GM19372 (cell line): ENCODE data around the gene PPARG.

ENCODE experiments used
- ATAC-seq: cut with Tn5 transposase; IDR thresholded peaks from one replicate; pipeline ENCODE4 v1.9.1; 2021; ENCODE audit warnings: mild to moderate bottlenecking, low read depth, moderate library complexity; ENCODE audit not compliant: unreplicated experiment

Gene PPARG

GRCh38 chr3:12308517-12308916, 19.6 kb downstream of the PPARG start:
- no peak for ATAC-seq

- no peak for ATAC-seq
Measured at GRCh38 chr3:12309716-12310115, 20.8 kb downstream of the PPARG start.

GRCh38 chr3:12312010-12312409, 23.1 kb downstream of the PPARG start:
- no peak for ATAC-seq

DNA sequence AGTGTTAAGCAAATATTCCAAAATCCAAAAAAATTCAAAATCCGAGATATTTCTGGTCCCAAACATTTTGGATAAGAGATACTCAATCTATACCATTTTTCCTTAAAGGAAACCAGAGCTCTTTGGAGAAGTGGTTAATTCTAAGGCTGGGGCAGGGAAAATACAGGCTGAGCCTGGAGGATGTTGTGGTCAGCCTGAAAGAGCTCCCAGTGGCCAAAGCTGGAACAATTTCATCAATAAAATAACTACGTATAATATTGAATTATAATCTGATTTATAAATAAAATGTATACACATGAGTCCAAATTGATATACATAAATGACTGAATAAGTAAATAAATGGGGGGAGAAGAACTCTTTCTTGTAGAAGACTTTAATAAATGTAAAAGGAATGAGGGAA, 24.6 kb downstream of the PPARG start:
- no peak for ATAC-seq

- peak; percentile 36 for ATAC-seq
Measured at GRCh38 chr3:12316253-12316652, 27.4 kb downstream of the PPARG start.

DNA sequence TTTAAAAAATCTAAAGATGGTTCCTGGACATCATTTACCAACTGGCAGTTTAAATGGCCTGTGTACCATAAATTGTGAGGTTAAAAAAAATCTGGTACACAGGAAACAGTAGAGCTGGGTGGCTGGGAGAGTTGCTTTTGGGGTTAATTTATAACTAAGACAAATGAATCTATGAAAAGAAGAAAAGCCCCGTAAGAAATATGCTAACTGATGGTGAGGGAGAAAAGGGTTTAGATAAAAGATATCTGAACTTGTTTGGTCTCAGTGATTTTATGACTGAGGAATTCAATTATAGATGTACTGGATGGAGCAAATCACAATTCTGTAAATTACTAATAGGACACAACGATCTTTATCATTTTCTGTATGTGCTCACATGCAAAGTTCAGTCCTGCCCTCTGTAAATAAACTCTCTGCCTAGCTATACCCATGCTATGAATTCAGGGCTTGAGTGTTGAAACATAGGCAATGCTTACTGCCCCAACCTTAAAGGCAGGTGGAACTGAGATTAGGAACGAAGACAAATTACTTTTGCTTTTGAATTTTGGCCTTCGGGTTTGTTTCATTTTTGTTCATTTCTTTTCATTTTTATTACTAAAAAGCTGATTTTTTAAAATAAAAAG, 28.0 kb downstream of the PPARG start:
- peak; percentile 73 for ATAC-seq

DNA sequence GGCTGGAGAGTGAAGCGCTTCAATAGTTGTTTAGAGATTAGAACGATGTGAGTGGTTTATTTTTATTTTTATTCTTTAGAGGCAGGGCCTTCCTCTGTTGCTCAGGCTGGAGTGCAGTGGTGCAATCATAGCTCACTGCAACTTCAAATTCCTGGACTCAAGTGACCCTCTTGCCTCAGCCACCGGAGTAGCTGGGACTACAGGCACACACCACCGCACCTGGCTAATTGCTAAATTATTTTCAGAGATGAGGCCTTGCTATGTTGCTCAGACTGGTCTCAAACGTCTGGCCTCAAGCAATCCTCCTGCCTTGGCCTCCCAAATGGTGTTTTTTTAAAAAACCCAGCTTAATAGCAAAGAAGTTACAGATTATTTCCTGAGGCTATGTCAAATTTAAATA, 29.0 kb downstream of the PPARG start:
- no peak for ATAC-seq

DNA sequence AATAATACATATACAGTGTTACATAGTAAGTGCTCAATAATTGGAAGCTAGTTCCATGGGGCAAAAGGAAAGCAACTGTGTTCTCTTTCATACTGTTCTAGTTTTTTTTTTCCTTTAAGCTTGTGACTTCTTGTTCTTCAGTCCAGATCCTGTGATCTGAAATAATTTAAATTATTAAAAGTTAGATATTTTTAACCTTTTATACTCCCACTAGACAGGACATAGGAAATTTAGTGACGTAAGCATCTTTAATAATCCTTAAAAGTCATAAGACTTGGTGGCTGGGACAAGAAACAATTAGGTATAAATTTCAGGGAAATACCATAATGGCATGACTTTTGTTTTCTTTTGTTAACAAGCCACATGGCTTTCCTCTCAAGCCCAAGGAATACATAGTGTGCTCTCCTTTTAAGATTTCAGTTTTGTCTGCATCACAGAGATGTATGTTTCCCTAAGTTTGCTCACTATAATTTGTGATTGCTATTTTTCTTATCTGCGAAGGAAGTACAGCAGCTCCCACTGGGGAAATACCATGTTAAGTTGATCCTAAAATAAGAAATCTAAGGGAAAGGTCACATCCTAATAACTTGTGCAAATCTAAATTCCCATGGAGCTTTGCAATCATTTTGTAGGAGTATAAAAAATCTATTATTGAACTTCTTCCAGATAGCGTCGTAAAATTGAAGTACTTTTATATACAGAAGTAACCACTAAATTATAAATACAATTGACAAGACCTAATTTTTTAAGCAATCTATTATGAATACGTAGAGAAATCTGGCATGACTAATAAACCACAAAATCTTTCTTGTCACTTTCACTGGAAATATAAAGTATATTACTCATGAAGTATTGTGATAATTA, 30.1 kb downstream of the PPARG start:
- no peak for ATAC-seq

DNA sequence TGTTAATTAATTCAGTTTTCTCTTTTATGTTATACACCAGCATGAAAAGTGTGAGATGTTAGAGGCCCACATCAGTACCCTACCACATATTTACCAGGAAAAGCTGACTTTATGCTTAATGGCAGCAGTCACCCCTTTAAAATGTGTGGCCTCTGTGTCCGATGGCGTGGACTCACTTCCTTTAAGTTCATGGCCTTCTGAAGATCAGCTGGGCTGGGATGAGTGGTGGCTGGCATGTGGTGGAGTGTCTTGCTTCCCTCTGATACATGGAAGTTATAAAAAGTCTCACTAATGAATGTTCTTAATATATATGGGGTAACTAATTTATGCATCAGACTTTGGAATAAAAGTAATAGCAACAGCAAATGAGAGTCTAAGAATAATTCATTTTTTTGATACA, 32.1 kb downstream of the PPARG start:
- no peak for ATAC-seq

DNA sequence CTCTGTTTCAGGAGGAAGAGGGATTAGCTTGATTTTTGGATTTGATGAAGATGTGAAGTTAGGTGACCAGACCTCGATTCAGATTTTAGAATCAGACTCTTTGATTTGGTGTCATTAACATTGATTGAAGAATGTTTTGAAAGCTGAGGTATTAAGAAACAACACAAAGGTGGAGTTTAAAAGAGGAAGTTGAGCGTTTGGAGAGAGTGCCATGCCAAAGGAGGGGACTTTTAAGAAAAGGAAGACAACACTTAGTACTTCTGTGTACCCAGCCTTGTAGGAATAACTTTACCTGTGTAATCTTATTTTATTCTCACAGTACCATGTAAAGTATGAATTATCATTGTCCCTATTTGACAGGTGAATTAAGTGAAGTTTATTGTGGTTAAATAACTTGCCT, 34.4 kb downstream of the PPARG start:
- no peak for ATAC-seq

DNA sequence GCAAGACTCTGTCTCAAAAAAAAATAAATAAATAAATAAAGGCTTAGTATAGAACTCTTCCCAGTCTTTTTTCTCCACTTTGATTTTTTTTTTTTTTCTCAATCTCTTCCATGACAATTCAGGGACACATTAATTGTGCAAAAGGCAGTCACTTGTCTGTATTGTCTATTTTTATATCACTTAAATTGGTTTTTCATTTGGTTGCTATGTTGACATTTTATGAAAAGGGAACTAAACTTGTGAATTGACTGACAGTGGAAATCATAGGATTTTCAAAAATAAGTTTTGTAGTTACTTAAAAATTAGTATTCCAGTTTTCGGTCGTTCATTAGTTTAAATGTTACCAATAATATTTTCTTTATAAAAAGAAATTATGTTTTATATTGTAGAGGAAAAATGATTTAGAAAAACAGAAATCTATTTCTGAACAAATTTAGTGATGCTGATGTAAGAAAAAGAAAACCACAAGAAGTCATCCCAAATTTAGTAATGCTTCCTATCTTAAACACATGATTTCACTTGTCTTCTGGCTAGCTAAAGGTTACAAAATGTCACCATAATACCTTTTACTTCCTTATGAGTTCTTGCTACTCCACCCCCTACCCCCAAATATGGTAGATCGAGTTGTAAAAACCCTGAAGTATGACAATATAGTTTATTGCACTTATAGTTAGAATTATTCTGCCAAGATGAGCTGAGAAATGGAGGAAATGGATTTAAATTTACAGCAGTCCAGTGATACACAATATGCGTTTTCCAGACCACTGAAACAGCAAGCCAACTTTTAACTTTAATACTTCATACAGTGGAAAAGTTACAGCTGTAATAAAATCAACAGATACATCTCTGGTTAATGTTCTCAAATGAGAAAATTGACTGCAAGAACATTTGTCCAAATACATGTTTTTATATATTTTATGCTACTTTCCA, 37.0 kb downstream of the PPARG start:
- no peak for ATAC-seq

DNA sequence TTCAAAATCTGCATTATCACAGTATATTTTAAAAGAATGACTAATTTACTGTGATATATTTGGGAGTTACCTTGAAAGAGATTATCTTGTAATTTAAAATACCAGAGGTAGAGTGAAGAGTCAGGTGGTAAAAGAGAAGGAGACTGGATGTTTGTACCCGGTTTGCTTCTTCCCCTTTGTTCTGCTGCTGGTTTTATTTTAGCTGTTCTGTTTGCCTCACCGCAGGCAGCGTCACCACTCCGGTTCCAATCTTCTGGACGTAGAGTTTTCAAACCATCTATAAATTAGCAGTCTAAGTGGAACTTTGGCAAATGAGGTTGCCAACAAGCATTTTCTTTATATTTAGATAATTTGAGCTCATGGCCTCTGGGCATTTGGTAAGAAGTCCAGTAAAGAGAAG, 38.2 kb downstream of the PPARG start:
- no peak for ATAC-seq

DNA sequence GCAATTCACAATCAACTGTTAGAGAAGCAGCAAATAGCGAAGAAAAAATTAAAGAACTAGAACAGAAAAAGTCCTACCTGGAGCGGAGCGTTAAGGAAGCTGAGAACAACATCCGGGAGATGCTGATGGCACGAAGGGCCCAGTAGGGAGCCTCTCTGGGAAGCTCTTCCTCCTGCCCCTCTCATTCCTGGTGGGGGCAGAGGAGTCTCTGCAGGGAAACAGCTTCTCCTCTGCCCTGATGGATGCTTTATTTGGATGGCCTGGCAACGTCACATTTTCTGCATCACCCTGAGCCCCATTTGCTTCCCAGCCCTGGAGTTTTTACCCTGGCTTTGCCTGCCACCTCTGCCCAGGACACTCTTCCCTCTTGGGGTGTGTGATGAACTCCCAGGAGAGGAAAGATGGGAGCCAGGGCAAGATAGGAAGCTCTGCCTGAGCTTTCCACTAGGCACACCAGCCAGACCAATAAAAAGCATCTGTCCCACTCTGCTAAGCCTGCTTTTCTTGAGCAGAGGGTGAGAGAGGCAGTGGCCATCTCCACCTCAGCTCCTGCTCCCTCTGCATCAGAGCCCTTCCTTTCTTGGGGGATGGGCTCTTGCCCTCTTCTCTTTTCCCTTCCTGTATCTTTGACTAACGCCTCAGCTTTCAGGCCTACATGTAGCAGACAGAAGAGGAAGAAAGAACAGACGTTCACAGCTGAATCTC, 39.4 kb downstream of the PPARG start:
- ATAC-seq = no peak

DNA sequence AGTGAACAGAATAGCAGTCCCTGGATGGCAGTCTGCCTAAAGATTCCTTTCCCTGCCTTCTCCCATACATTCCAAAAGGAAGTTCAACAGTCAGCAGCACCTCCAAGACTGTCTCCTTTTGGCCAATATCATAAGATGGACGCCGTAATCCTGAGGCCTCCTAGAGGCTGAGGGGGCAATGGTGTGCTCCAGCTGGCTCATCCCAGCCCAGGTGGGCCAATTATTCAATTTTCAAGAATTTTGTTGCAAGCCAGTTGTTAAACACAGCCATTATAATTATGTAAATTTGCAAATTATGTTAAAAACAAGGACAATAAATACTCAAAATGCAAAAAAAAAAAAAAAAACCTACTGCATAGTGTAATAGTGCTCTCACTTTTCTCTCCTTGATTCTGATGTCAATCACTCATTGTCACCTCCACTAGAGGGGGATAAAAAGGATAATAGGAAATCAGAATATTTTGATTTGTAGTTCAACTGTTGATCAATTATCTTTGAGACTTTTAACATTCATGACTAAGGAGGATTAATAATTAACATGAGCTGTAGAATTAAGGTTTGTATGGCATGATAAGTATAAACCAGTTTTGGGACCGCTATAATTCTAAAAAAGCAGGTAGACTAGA, 40.1 kb downstream of the PPARG start:
- no peak for ATAC-seq

DNA sequence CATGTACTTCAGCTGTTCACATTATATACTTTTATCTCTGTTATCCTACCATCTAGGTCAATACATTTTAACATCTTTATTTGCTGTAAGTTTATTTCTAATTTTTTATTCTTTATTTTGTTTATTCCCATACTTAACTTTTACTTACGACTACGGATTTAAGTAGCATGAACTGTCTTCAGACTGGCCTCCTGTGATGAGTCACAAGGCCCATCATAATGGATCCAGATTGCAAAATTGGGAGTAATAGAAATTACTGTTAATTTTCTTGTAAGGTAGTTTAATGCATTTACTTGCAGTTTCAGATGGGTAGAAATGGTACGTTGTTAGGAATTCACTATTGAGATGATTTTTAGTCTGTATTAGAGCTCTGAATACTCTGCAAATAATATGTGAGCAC, 45.9 kb downstream of the PPARG start:
- no peak for ATAC-seq

GRCh38 chr3:12335421-12335820, 46.6 kb downstream of the PPARG start:
- no peak for ATAC-seq

GRCh38 chr3:12336099-12336498, 47.2 kb downstream of the PPARG start:
- no peak for ATAC-seq

- no peak for ATAC-seq
Measured at GRCh38 chr3:12338595-12339546, 50.0 kb downstream of the PPARG start.
